ENCODE data around the gene MYO16. TPM values are rescaled to one million over a fixed set of nuclear protein-coding genes. Genes with fewer than 3 reads are reported as not detected.

The MYO16 gene
- total and polyA plus RNA-seq, 2 of the 4 experiments (the other 2 are of a cell fraction), result under 0.01 to 0.03 TPM

DNA sequence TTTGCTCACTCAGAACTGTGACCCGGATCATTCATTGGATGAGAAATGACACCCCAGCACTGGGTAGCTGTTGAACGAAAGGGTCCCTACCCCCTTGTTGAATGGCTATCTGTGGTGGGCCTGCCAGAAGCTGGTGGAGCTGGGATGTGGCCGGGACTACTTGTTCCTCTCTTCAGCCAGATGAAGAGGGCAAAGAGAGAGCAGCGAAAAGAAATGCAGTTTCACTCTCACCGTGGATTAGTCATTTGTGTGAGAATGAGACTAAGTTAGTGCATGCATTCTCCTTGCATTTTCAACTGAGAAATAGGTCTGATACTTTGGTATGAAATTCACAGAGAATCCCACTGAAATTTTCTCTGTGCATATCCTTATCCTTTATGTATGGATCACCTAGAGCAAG lies 603.9 kb downstream of the MYO16 start:
- no TSS peak for BruUV-seq (replicated peaks)
- 83% methylated on average over 1 of the region's 5 CpGs; no CpG with 5 or more reads in 1 of the 2 experiments for WGBS, 2 experiments (ENCODE audit: extremely low coverage in 2 of 2, insufficient read length in 1 of 2)
- dilution Hi-C loops (cut with HindIII; ENCODE audit: low sequenced_read_pairs, unreplicated experiment) (no loop called here), in situ Hi-C loops (cut with MboI; ENCODE audit: low sequenced_read_pairs) (no loop called here), intact Hi-C loops (cut with micrococcal nuclease) (no loop called here)
- Histone ChIP-seq H2BK120ac (ENCODE audit: low read depth, low read length) (no peak overlapping the region), H2BK20ac (ENCODE audit: low read depth, low read length) (no peak overlapping the region), H2AFZ (replicated peaks; ENCODE audit: low read length, poor library complexity) (no peak overlapping the region), H2AK5ac (ENCODE audit: low read depth, low read length) (no peak overlapping the region), H2AK9ac (replicated peaks; ENCODE audit: low read depth, low read length, poor library complexity) (no peak overlapping the region), H4K20me1 (ENCODE audit: insufficient read depth, low read length) (no peaks in the 10 kb centered on the region), H3K56ac (ENCODE audit: extremely low read depth, insufficient read depth, low read length) (no peak overlapping the region), H3K27me3 (ENCODE audit: control insufficient read depth, insufficient read depth, low read length) (no peaks in the 10 kb centered on the region), H3K9ac (ENCODE audit: low read depth, low read length) (no peak overlapping the region), H4K91ac (ENCODE audit: insufficient read depth, low read depth, low read length) (no peak overlapping the region), H4K5ac (ENCODE audit: low read depth, low read length) (no peak overlapping the region), H3K23ac (ENCODE audit: low read depth, low read length) (no peak overlapping the region), H3K4me2 (ENCODE audit: low read depth, low read length) (no peak overlapping the region), H3K9me1 (ENCODE audit: insufficient read depth, low read length) (no peaks in the 10 kb centered on the region), H2BK5ac (ENCODE audit: low read depth, low read length, poor library complexity, severe bottlenecking) (no peak overlapping the region), H3K79me1 (ENCODE audit: low read depth in 1 of 2, low read length in 2 of 2) (no peaks in the 10 kb centered on the region), H3K9me3 (ENCODE audit: control insufficient read depth, insufficient read depth, low read length) (no peaks in the 10 kb centered on the region), H3K4me3 (ENCODE audit: insufficient read depth, low read depth, low read length) (no peak overlapping the region), H3K18ac (ENCODE audit: low read depth, low read length) (no peak overlapping the region), H3K36me3 (ENCODE audit: control insufficient read depth, insufficient read depth, low read length) (no peaks in the 10 kb centered on the region), H3K27ac (ENCODE audit: insufficient read depth, low read length) (no peak overlapping the region), H2BK15ac (ENCODE audit: low read depth, low read length) (no peak overlapping the region), H3K14ac (replicated peaks; ENCODE audit: low read depth, low read length) (no peak overlapping the region), H4K8ac (ENCODE audit: low read depth in 2 of 2, low read length in 2 of 2) (no peak overlapping the region), H3K4me1 (ENCODE audit: control insufficient read depth, insufficient read depth, low read length) (no peaks in the 10 kb centered on the region), H3K4ac (ENCODE audit: low read depth, low read length) (no peak overlapping the region; the same call in 1 of the 2 replicates)
- ATAC-seq (ENCODE audit: low read depth) (no peak), DNase-seq (peak; percentile 22)
- CTCF ChIA-PET, result interaction anchor here (0.8 kb wide), 1 partner anchor 390 kb away, joined by 3 read pairs; no protein-coding TSS in a partner anchor
- POLR2A ChIA-PET (ENCODE audit: unreplicated experiment), result no interaction called here
- no peak for TF ChIP-seq BHLHE40 (IDR thresholded peaks at IDR 0.05; ENCODE audit: low read depth, low read length)
- no peak for TF ChIP-seq MAZ (IDR thresholded peaks at IDR 0.05; ENCODE audit: borderline replicate concordance, low read depth, low read length)
- TF ChIP-seq MAFK (IDR thresholded peaks at IDR 0.05; ENCODE audit: low read depth, low read length), result no peak
- TF ChIP-seq, protein P1, sequence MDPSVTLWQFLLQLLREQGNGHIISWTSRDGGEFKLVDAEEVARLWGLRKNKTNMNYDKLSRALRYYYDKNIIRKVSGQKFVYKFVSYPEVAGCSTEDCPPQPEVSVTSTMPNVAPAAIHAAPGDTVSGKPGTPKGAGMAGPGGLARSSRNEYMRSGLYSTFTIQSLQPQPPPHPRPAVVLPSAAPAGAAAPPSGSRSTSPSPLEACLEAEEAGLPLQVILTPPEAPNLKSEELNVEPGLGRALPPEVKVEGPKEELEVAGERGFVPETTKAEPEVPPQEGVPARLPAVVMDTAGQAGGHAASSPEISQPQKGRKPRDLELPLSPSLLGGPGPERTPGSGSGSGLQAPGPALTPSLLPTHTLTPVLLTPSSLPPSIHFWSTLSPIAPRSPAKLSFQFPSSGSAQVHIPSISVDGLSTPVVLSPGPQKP (IDR thresholded peaks at IDR 0.05; ENCODE audit: borderline replicate concordance, low read depth, low read length), result no peak
- TF ChIP-seq, protein P2, sequence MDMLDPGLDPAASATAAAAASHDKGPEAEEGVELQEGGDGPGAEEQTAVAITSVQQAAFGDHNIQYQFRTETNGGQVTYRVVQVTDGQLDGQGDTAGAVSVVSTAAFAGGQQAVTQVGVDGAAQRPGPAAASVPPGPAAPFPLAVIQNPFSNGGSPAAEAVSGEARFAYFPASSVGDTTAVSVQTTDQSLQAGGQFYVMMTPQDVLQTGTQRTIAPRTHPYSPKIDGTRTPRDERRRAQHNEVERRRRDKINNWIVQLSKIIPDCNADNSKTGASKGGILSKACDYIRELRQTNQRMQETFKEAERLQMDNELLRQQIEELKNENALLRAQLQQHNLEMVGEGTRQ (IDR thresholded peaks at IDR 0.05; ENCODE audit: low read depth, low read length), result no peak
- TF ChIP-seq, protein P3, sequence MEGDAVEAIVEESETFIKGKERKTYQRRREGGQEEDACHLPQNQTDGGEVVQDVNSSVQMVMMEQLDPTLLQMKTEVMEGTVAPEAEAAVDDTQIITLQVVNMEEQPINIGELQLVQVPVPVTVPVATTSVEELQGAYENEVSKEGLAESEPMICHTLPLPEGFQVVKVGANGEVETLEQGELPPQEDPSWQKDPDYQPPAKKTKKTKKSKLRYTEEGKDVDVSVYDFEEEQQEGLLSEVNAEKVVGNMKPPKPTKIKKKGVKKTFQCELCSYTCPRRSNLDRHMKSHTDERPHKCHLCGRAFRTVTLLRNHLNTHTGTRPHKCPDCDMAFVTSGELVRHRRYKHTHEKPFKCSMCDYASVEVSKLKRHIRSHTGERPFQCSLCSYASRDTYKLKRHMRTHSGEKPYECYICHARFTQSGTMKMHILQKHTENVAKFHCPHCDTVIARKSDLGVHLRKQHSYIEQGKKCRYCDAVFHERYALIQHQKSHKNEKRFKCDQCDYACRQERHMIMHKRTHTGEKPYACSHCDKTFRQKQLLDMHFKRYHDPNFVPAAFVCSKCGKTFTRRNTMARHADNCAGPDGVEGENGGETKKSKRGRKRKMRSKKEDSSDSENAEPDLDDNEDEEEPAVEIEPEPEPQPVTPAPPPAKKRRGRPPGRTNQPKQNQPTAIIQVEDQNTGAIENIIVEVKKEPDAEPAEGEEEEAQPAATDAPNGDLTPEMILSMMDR (conservative IDR thresholded peaks at IDR 0.05; ENCODE audit: low read depth, low read length), result no peak
- TF ChIP-seq SMC3 (IDR thresholded peaks at IDR 0.05; ENCODE audit: low read depth, low read length), result no peak
- TF ChIP-seq CHD1 (IDR thresholded peaks at IDR 0.05; ENCODE audit: low read depth, low read length), result no peak
- no peak for TF ChIP-seq POLR2A (IDR thresholded peaks at IDR 0.05; ENCODE audit: low read depth, low read length)
- no peak for TF ChIP-seq CEBPB (IDR thresholded peaks at IDR 0.05; ENCODE audit: low read depth, low read length)
- TF ChIP-seq FOS (IDR thresholded peaks at IDR 0.05; ENCODE audit: low read depth, low read length), result no peak
- TF ChIP-seq MXI1 (IDR thresholded peaks at IDR 0.05; ENCODE audit: borderline replicate concordance, low read depth, low read length), result no peak
- no peak for TF ChIP-seq RAD21 (IDR thresholded peaks at IDR 0.05; ENCODE audit: low read length)
- TF ChIP-seq RCOR1 (IDR thresholded peaks at IDR 0.05; ENCODE audit: insufficient replicate concordance, low read length), result no peak
- no peak for TF ChIP-seq NFE2L2 (IDR thresholded peaks at IDR 0.05; ENCODE audit: low read depth, low read length)
